Measurements from ENCODE around the gene MARK1.

DNA sequence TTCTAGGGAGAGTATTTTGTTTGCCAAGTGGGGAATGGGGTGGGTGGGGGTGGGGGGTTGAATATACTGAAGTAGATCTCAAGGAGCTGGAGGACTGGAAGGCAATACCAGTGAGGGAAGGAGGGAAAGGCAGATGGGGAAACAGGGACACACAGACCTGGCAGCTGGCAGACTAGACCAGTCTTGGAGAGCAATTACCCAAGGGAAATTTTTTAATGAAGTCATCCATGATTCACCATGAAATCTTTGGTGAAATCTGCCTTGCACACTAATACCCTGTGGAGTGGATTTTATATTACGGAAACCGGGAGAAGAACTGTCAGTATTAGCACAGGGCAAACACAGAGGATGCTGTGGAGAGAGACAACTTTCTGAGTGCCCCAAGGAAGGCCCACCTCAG is 29.7 kb upstream of the MARK1 start:
- TF ChIP-seq FOXM1 (IDR thresholded peaks at IDR 0.05; ENCODE audit: borderline replicate concordance, low read depth) (no peak), TEAD4 (IDR thresholded peaks at IDR 0.05) (no peak), TAF1 (IDR thresholded peaks at IDR 0.05; ENCODE audit: low read depth) (no peak)

Data from Ishikawa (cell line).